GM19240 (cell line): Measurements from ENCODE around the gene ZNF536.
"Not testable (repeated sequence)": the region's sequence is repeated elsewhere in the genome, so short reads cannot be mapped to it uniquely, and the experiment has no call there.

ENCODE experiments used
- DNase-seq: peaks from one replicate; pipeline ENCODE4 v3.0.0; 2011; ENCODE audit warnings: low spot score; ENCODE audit not compliant: insufficient read length

ZNF536 gene

DNA sequence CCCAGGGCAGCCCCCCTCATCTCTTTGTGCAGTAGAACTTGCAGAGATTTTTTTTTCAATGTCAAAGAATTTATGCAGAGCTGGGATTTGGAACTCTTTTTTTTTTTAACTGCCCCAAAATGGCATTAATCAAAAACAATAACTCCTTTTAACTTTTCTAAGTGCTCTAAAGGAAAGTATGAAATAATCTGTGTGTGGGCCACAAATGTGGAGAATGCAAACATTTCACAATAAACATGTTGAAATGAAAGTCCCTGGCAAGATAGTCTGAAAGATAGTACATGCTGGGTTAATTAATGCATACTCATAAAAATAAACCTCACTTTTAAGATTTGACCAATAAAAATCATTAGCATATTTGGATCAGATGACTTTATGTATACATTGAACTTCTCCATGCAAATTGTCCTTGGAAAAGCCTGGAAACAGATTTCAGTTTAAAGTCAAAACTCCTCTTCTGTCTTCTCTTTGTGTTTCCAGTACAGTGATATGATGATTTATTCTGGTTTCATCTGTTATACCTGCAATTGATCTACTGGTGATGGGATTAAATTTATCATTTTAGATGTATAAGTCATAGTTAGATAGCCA, 30.5 kb upstream of the ZNF536 start:
- no peak for DNase-seq

DNA sequence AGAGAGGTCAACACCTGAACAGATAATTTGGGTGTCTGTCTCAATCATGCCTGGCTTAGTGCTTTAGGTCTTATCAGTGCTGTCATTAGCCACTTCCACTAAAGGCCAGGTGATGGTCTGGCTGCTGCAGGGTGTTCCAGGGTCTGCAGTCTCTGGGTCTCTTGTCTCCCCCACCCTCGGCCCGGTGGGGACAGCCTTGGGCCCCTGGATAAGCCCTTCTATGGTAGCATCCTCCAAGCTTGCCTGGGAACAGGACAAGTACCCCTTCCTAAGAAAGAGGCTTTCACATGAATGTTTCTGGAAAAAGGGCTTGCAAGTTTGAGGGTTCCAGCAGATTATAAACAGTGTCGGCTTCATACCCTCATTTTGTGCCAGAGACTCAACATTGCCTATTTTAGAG, 29.3 kb upstream of the ZNF536 start:
- DNase-seq = no peak

DNA sequence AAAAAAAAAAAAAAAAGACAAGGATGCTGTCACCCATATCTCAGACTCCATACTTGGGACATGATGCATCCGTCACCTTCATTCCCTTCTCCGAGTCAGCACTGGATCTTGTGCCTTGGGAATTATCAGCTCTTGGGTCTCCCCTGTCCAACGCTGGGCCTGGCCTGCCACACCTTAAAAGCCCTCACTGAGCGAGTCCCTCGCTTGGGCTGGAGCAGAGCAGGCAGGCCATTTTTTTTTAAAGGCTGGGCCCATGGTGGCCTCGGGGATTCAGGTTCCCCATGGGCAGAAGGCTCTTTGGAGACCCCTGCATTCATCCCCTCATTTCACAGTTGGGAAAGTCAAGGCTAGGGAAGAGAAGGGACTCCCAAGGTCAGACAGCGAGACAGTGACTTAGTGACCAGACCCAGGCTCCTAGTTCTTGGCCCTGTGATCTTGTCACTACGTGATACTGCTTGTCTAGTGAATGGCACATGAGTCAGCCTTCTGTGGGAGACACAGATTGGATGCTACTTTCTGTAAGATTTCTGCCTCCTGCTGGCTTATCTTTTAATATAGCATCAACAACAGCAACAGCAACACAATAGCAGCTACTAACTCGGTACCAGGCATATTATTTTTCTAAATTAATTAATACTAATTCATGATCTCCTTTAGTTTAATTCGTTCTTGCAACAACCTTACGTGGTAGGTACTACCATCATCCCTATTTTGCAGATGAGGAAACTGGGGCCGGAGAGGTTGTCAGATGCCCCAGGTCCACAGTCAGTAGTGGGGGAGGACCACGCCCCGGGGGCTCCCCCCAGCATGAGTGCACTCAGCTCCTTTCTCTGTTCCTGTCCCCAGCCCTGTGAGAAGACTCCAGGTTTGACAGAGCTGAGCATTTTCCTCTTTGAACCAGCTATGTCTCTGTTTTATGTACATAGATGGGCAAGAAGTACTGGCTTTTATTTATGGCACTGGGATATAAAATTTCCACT, 27.4 kb upstream of the ZNF536 start:
- no peak for DNase-seq

DNA sequence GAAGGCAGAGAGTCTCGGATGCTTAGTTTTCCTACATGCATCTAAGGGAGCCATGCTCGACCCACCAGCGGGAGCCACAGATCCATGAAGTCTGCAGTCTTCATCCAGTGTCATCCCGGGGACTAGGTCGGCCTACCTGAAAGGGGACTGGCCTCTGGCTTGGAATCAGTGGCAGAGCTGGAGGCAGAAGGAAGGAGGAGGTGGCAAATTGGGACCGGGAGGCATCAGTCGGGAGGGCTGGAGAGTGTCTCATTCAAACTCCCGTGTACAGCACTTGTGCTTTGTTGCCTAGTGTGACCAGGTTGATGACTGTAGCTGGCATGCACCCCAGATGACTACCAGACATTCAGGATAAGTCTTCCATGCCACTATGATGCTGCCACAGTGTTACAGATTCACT, 26.5 kb upstream of the ZNF536 start:
- no peak for DNase-seq

DNA sequence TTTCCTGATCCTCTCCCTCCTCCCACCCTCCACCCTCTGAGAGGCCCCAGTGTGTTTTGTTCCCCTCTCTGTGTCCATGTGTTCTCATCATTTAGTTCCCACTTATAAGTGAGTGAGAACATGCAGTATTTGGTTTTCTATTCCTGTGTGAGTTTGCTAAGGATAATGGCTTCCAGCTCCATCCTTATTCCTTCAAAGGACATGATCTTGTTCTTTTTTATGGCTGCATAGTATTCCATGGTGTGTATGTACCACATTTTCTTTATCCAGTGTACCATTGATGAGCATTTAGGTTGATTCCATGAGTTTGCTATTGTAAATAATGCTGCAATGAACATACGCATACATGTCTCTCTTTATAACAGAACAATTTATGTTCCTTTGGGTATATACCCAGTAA, 25.7 kb upstream of the ZNF536 start:
- not testable (repeated sequence) for DNase-seq

DNA sequence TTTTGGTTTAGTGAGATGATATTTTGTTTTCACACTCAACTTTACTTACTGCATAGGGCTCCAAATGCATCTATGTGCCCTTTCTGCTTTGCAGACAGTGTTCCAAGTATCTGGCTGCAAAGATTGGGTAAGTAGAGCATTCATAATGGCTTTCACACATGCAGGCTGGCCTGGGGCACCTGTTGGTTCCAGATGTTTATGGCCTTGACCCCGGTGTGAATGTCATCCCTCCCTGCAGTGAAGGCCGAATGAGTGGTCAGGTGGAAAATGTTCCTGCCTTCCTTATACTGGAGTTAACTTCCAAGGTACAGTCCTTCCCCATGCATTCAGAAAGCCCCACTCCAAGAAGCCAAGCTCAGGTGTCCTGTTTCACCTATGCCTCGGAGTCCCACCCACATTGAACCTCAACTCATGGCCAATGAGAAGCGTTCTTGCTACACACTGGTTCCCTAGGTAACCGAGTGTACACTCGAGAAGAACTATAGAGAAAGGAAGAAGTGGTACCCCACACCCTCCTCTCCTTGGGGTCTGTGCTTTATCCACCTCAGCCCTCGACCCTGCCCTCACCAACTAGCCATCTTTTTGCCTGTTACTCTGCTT, 23.0 kb upstream of the ZNF536 start:
- no peak for DNase-seq

DNA sequence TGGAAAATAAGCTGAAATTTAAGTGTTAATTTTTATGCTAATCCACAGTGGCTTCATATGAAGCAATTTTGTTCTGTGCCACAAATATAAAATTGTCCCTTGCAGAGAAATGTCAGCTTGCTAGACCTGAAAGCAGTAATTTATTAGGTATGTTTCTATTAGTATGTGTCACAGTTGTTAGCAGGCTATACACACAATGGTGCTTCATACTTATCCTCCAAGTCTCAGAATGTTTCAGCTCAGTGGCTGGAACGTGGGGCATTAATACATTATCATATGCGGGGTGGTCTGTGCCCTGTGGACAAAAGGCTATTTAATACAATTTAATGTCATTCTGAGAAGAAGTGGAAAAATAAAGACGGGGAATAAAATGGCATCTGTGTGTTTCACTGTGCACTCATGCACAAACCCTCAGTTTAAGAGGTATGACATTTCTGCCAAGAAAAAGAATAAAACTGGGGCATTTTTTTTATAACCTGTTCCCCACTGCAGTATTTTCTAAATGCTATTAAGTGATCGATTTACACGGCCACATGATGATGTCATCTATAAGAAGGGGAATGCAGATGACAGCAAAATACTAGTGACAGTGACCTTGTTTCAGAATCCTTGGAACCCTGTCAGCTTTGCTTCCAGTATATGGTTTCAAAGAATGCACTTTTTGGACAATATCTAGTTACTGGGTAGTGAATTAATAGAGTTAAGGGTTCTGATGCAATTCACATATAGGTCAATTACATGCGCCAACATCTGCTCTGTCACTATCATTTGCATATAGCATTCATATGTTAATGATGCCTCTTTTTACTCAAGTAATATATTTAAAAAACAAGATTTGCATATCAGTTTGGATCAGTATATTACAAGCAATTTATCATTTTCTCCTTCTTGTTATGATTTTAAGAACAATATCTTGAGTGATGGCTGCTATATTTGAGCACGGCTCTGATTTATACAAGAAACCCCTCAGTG, 21.2 kb upstream of the ZNF536 start:
- DNase-seq = no peak

DNA sequence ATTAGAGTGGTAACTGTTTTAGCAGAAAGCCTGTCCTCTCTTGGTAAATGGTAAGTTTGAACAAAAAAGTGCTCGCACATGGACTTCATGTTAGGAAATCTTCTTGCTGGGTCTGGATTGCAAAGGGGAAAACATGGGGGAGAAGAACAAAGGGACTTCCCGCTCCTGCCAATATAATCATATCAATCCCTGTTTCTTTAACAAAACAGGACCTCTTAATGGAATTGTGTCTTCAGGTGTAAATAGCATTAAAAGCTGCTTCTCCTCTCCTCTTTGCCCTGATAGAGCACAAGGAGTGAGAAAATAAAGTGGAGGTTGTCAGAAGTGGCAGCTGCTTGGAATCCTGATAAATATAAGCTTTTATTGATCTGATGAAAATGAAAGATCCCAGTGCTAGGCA, 20.4 kb upstream of the ZNF536 start:
- no peak for DNase-seq

DNA sequence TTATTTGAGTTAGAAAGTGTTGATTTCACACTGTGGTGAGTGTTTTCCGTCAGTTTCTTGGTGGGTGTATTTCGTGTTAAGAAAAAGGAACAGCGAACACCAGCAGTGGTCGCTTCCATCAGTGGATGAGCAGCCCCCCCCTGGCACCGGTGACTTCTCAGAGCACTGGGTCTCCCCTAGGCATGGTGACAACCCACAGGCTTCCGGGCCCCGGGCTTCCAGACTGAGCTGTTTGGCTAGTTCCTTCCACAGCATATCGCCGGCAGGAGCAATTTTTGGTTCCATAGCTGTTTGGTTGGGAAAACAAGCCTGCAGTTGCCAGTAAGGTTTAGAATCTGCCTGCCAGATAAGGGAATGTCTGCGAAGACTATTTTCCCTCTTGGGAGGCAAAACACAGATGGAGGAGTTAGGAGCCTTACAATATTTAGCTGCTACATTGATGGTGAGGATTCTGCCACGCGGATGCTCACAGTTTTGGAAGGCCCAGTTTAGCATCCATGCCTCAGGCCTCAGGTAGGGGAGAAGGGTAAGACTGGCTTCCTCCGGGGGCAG, 18.7 kb upstream of the ZNF536 start:
- no peak for DNase-seq

DNA sequence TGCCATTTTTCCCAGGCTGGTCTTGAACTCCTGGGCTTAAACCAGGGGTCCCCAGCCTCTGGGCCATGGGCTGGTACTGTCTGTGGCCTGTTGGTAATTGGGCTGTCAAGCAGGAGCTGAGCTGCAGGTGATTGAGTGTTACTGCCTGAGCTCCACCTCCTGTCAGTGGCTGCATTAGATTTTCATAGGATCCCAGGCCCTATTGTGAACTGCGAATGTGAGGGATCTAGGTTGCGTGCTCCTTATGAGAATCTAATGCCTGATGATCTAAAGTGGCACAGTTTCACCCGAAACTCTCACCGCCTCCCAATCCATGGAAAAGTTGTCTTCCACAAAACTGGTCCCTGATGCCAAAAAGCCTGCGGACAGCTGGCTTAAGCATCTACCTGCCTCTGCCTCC, 16.6 kb upstream of the ZNF536 start:
- DNase-seq = no peak

DNA sequence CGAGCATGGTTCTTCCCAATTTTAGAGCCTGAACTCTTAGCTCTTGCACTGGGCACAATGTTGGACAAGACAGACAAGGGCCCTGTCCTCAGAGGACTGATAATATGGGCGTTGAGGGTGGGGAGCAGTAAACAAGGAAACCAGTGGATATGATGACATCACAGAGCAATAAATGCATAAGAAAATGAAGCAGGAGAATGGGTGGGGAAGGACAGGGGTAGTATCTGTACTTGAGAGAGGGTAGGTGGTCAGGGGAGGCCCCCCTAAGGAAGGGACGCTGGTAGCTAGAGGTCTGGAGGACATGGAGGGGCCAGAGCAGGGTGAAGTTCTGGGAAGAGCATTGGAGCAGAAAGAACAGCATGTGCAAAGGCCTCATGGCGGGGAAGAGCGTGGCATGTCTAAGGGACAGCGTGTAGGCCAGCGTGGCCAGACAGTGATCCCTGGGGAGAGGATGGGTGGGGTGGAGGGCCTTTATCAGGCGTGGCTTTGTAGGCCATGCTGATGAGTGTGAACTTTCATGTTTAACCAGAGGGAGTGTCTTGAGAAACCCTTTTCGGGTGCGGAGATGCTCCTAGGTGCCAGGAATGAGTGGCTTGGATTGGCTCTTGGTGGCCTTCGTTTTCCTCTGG, 15.1 kb upstream of the ZNF536 start:
- no peak for DNase-seq

DNA sequence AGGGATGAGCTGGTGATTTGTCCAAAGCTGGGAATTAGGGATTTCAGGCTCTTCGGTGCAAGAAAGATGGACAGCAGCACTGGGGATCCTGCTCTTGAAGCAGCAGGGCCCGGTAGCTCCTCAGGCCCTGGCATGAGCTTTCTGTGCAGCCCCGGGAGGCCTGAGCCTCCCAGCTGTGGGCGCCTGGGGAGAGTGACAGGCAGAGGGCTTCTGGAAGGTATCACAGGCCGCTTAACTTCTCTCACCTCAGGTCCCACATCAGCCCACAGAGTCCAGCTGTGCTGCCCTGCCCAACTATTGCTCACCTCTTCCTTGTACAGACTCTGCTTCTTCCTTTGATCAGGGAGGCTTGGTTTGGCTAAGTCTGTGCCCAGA, 14.6 kb upstream of the ZNF536 start:
- no peak for DNase-seq

DNA sequence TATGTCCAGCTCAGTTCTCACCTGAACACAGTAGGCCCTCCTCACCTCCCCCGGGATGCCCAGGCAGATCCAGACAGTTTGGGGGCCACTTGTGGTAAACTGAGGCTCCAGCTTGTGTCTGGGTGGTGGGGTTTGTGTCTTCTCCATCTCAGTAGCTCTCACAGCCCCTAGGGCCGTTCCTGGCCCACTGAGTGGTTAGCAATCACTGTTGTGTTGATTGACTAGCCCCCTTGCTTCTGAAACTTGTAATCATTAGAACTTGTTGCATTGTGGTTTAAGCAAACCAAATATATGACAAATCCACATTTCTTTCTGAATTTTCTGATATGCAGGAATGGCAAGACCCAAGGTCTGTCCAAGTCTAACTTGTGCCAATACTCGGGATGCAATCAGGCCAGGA, 13.9 kb upstream of the ZNF536 start:
- DNase-seq = no peak

DNA sequence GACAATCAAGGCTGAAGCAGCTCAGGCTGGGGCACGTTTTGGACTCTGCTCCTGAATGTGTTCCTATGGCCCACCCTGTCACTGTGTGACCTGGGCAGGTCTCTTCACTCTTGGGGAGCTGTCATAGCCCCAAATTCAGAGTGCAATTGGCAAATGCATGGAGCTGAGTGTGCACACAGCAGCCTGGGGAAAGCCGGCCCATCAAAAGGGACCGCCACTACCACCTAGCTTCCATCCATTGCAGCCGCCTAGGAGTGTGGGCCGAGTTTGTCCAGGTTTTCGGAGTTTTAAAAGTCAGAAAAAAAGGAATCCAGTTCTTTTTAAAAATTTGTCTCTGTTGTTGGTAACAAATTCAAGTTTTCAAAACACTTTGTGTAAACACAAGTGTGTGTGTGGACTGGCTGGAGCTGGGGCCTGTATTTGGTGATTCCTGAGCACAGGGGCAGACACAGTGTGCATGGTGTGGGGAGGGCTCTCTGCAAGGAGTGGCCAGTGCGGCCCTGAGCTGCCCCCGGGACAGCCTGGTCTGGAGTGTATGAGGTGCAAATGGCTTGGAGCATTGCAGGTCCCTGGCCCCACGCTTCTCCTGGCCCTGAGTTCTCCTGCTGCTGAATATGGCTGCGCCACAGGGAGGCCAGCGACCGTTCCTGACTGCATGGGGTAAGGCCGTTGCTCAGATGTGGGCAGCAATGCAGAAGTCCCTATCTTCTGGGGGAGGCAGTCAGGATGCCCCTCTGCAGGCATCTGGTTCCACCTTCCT, 13.2 kb upstream of the ZNF536 start:
- DNase-seq = no peak

DNA sequence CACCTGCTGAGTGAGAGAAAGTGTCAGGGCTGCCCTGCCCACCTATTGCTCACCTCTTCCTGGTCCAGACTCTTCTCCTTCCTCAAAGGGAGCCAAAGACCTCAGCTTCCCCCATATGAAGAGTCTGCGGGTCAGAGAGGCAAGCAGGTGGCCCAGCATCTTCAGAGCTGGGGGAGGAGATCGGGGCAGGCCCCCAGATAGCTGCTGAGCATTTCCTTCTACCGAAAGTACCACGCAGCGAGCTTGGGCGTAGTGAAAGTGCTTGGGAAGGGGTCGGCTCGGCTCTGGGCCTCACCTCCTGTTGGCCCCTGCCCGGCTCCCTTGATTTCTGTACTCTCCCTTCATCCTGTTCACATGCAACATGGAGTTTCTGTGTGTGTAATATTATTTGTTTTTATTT, 12.2 kb upstream of the ZNF536 start:
- DNase-seq = no peak

DNA sequence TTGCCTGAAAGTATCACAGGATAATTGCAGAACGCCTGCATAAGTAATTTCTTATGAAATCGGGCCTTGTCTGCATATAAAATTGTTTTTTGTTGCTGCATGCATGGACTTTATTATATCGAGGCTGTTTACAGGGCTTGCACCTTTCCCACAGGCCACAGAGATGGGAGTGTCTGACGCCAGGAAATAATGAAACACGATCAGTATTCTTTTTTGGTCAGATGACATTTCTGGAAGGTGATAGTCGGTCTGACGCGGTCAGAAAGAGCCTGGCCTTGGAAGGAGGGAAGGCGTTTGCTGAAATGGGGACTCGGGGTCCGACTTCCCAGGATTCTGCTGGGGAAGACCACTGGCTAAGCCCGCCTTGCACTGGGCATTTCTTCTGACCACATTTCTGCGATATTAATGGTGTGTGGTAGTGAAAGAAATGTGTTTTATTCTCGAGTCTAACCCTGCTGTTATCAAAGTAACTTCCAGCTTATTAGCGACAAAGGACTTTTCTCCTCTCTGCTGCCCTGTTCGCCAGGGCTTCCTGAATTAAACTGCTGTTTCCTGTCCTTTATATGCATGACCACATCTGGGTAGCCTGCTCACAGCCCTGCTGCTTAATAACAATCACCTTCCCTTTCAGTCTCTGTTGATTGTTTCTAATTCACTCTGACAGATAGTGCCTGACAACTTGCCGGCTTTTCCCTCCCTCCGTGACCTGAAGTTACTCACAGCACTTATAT, 11.6 kb upstream of the ZNF536 start:
- DNase-seq = no peak

DNA sequence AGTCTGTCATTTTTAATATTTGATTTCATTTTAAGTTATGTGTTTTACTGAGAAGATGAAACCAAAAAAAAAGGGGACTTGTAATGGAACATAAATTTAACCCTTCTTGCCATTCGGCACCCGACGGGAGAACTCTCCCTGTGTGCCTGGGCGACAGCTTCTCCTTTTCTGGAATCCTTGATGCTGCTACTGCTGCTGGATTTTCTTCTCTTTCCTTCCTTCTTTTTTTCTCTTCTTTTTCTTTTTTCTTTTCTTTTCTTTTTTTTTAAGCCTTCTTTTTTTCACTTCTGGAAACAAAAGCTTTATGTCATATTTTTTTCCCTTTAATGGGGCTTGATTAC, 11.1 kb upstream of the ZNF536 start:
- DNase-seq = no peak

DNA sequence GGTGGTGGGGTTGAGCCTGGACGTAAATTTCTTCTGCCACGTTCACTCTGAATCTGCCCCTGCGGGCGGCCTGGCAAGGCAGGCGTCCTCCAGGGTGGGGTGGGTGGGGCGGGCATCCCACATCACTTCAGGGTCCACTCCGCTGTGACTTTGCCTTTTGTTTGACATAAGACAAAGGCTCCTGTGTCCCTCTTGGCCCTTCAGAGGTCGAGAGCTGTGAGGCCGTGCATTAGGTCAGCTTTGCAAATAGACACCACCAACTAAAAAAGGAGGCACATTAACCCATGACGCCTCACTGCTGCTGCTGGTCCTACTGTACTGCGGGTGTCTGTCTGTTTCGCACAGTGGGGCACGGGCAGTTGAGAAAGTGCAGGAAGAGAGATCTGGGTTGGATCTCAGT, 10.5 kb upstream of the ZNF536 start:
- DNase-seq = no peak

DNA sequence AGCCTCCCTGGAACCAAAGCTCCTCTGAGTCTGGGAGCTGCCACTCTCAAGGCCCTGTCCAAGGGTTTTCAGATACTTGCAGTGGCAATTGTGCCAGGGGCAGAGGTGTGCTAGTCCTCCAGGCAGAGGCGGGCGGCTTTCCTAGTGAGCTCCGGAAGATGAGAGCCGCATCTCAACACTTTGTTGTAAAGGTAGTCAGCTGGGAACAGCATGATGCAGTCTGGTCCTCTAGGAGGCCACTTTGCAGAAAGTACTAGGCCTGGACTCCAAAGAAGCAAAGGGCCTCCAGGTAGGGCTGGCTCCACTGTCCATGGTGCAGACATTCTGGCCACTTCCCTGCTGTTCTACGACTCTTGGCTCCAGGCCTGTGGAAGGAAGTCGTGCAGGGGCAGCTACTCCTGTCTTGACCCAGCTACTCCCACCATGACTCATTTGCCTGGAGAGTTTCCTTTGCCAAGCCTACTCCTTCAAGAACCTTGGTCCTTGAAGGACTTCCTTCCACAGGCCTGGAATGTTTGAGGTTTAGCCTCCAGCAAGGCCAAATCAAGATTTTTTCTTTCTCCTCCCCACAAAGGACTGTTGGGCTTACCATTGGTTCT, 9.9 kb upstream of the ZNF536 start:
- DNase-seq = no peak
